Measurements from ENCODE around the gene DSG3. TPM values are rescaled to one million over a fixed set of nuclear protein-coding genes. Genes with fewer than 3 reads are reported as not detected.

Gene DSG3
- total RNA-seq, 1 experiment from 2014 or later, result 0.04 TPM

DNA sequence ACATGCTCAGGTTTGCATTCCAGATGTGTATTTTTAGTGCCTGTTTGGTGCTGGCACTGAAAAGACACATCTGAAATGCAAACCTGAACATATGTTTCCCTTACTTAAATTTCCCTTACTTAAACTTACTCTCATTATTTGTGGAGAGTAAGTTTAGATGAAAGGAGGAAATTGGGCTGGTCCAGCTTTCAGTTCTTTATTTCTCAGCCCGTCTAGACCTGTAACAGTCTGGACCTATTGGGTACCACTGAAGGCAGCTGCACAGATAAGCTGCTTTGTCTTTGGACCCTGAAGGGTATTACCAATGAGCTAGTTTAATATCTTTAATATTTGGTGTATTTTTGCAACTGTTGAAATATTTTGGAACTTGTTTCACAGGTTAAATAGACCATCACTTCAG, 17.0 kb upstream of the DSG3 start:
- H2BK5ac ChIP-seq (ENCODE audit: insufficient read length, low read length), result no peak overlapping the region
- no peaks in the 10 kb centered on the region for H3K79me2 ChIP-seq (ENCODE audit: insufficient read depth, low read length)
- H4K5ac ChIP-seq (ENCODE audit: insufficient read length, low read depth, low read length), result no peak overlapping the region
- H3K14ac ChIP-seq (ENCODE audit: insufficient read depth, low read length), result no peak overlapping the region
- no peak overlapping the region for H3K4me2 ChIP-seq (ENCODE audit: insufficient read depth, insufficient read length, low read length)
- no peak overlapping the region for H2BK12ac ChIP-seq (ENCODE audit: insufficient read length, low read depth, low read length)
- no peaks in the 10 kb centered on the region for H4K20me1 ChIP-seq (ENCODE audit: control insufficient read depth, insufficient read depth, insufficient read length)
- WGBS (ENCODE audit: extremely low coverage, insufficient read length, low lambda C conversion rate), result no CpG with 5 or more reads among the region's 1 CpG
- H3K4me1 ChIP-seq (ENCODE audit: insufficient read depth, low read length), result no peaks in the 10 kb centered on the region
- no peaks in the 10 kb centered on the region for H3K79me1 ChIP-seq (ENCODE audit: insufficient read depth, low read depth, low read length, poor library complexity, severe bottlenecking)
- H3K27me3 ChIP-seq (ENCODE audit: insufficient read depth, low read length), result no peaks in the 10 kb centered on the region
- H4K91ac ChIP-seq (ENCODE audit: insufficient read length, low read depth, low read length), result no peak overlapping the region
- no peak overlapping the region for H3K23ac ChIP-seq (ENCODE audit: insufficient read length, low read depth, low read length)
- H2AK5ac ChIP-seq (ENCODE audit: insufficient read length, low read length), result no peak overlapping the region
- H4K8ac ChIP-seq (replicated peaks; ENCODE audit: insufficient read length, low read depth, low read length), result no peak overlapping the region
- H3K36me3 Mint-ChIP-seq (ENCODE audit: insufficient read depth in 1 of 3, low read depth in 3 of 3), result peaks cover 0 to 15% (median 8%) of the 10 kb centered on the region in 3 experiments; a peak in 3 of 7 replicates
- peaks cover 0 to 8% of the 10 kb centered on the region in 2 experiments; a peak in 2 of 5 replicates for H3K9me3 Mint-ChIP-seq
- no peaks in the 10 kb centered on the region for H3K27me3 Mint-ChIP-seq (ENCODE audit: low read depth)
- H2BK20ac ChIP-seq (ENCODE audit: low read depth, low read length, poor library complexity, severe bottlenecking), result no peak overlapping the region
- no peak overlapping the region for H2BK15ac ChIP-seq (ENCODE audit: low read depth, low read length)
- peaks cover 9 to 10% of the 10 kb centered on the region in 2 experiments for H3K4me1 Mint-ChIP-seq
- no peak overlapping the region for H3K27ac Mint-ChIP-seq
- no peak overlapping the region for H3K4me3 Mint-ChIP-seq
- H2BK120ac ChIP-seq (ENCODE audit: low read depth, low read length, poor library complexity, severe bottlenecking), result no peak overlapping the region
- H3K4ac ChIP-seq (ENCODE audit: low read depth, low read length), result no peak overlapping the region
- H3K9ac ChIP-seq (ENCODE audit: extremely low read depth, insufficient read length, low read length), result no peak overlapping the region
- no peak overlapping the region for H3K27ac ChIP-seq (ENCODE audit: insufficient read length, low read depth, low read length)
- H3K23me2 ChIP-seq (ENCODE audit: insufficient read length, low read depth, low read length, poor library complexity, severe bottlenecking), result no peaks in the 10 kb centered on the region
- DNase-seq, result no peak
- H3K56ac ChIP-seq (ENCODE audit: insufficient read length, low read depth, low read length), result no peak overlapping the region
- H3T11ph ChIP-seq (ENCODE audit: low read length), result no peak overlapping the region
- H2AFZ ChIP-seq (ENCODE audit: low read length), result no peak overlapping the region
- no peaks in the 10 kb centered on the region for H3K9me3 ChIP-seq (ENCODE audit: control insufficient read depth, low read depth, low read length)
- H3K18ac ChIP-seq (ENCODE audit: insufficient read length, low read depth, low read length), result no peak overlapping the region
- TF ChIP-seq, protein P1, sequence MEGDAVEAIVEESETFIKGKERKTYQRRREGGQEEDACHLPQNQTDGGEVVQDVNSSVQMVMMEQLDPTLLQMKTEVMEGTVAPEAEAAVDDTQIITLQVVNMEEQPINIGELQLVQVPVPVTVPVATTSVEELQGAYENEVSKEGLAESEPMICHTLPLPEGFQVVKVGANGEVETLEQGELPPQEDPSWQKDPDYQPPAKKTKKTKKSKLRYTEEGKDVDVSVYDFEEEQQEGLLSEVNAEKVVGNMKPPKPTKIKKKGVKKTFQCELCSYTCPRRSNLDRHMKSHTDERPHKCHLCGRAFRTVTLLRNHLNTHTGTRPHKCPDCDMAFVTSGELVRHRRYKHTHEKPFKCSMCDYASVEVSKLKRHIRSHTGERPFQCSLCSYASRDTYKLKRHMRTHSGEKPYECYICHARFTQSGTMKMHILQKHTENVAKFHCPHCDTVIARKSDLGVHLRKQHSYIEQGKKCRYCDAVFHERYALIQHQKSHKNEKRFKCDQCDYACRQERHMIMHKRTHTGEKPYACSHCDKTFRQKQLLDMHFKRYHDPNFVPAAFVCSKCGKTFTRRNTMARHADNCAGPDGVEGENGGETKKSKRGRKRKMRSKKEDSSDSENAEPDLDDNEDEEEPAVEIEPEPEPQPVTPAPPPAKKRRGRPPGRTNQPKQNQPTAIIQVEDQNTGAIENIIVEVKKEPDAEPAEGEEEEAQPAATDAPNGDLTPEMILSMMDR (conservative IDR thresholded peaks at IDR 0.05), result no peak
